Germinal center (tissue), 1 donor: ENCODE results near the gene C9orf85.
"Not testable (repeated sequence)": the region's sequence is repeated elsewhere in the genome, so short reads cannot be mapped to it uniquely, and the experiment has no call there.

ENCODE experiments used
- DNase-seq: peaks from one replicate; pipeline ENCODE4 v3.0.0; 2012; ENCODE audit warnings: mixed read lengths, low spot score

Gene C9orf85, protein sequence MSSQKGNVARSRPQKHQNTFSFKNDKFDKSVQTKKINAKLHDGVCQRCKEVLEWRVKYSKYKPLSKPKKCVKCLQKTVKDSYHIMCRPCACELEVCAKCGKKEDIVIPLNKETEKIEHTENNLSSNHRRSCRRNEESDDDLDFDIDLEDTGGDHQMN

DNA sequence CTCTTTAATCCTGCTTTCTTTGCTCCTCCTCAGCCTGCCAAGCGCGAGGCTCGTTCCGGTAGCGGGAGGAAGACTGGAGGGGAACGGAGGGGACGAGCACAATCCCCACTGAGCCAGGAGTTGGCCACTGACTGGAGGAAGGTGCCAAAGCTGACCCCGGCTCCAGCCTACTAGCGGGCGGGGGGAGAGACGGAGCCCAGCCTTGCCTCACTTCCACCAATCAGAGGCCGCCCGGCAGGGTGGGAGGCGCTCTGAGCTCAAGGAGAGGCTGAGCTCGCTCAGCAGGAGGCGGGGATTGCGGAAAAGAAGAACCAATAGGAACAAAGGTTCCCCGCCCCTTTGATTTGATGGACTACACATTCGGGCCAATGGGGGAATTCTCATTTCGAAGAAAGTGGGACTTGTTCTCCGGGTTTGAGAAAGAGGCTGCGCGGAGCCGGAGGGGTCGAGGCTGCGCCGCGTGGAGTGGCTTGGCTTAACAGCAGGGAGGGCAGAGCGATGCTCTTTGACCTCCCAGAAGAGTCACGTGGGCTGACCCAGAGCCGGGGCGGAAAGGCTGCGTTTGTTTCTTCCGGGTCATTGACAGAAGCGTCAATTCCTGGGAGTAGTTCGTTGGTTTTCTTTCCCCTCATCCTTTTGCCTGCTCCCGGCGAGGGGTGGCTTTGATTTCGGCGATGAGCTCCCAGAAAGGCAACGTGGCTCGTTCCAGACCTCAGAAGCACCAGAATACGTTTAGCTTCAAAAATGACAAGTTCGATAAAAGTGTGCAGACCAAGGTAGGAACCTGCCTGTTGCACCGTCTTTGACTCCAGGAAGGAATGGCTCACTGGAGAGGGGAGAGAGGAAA lies at the start of gene C9orf85, which contains the start of gene ABHD17B:
C9orf85 (plus strand) TSS at position 579 of the 847 bp plus-strand sequence; CDS start at position 675, 96 bp downstream.
ABHD17B (minus strand) TSS at position 133 of the 847 bp plus-strand sequence. CDS start 36,113 bp downstream, outside the sequence.
- peak; percentile 98 for DNase-seq

DNA sequence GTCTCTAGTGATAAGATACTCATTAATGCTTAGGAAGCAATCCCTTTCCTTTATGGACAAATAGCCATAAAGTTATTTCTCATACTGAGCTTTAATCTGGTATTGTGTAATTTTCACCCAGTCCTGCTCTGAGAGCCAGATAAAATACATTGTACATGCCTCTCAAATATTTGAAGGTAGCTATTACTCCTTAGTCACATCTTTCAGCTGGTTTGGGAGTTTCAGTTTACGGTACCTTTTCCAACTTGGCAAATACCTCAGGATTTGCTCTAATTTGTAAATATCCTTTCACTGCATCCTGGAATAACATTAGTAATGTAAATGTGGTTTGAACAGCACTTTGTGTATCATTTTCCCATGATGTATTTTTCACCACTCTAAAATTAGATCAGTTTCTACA lies 47.8 kb upstream of the C9orf85 start:
- DNase-seq: no peak

DNA sequence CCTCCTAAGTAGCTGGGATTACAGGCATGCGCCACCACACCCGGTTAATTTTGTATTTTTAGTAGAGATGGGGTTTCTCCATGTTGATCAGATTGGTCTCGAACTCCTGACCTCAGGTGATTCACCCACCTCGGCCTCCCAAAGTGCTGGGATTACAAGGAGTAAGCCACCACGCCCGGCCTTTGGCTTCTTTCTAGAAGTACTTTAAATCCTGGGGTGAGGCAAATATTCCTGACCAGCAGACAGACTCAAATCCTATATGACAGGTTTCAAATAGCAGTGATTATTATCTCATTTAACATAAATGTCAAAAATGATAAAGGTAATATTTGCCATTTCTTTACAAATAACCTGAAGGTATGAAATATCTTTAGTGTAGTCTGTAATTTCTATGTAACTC lies 36.1 kb upstream of the C9orf85 start:
- no peak for DNase-seq

DNA sequence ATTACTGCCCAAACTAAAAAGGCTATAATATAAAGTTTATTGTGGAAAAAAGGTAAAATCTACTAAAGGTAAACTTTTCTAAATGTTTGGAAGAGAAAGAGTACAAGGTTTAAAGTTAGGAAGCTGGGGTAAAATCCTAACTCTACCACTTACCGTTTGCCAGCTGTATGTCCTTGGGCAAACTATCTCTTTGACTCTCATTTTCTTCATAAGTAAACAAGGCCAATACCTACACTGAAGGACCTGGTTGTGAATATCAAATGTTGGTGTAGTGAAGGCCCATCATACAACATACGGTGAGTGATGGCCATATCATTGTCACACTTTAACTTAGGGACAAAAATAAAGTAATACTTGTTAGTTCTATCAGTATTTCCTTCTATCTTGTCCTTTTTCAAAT lies 35.3 kb upstream of the C9orf85 start:
- no peak for DNase-seq

DNA sequence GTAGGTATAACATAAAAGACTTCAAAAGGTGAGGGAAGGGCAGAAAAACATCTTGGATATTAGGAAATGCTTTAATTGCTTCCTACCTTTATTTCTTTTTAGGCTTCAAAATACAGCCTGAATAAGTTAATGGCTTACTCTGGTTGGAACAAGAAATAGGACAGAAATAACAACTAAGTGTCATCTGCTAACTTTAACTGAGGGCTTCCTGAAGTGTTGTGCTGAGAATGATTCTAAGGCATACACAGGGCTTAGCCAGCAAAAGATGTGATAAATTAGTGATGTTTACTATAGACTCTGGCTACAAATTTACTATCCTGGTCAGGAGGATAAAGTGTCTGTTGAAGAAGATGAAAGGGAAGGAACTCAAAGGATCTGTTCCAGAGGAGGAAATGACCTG lies 34.6 kb upstream of the C9orf85 start:
- no peak for DNase-seq

DNA sequence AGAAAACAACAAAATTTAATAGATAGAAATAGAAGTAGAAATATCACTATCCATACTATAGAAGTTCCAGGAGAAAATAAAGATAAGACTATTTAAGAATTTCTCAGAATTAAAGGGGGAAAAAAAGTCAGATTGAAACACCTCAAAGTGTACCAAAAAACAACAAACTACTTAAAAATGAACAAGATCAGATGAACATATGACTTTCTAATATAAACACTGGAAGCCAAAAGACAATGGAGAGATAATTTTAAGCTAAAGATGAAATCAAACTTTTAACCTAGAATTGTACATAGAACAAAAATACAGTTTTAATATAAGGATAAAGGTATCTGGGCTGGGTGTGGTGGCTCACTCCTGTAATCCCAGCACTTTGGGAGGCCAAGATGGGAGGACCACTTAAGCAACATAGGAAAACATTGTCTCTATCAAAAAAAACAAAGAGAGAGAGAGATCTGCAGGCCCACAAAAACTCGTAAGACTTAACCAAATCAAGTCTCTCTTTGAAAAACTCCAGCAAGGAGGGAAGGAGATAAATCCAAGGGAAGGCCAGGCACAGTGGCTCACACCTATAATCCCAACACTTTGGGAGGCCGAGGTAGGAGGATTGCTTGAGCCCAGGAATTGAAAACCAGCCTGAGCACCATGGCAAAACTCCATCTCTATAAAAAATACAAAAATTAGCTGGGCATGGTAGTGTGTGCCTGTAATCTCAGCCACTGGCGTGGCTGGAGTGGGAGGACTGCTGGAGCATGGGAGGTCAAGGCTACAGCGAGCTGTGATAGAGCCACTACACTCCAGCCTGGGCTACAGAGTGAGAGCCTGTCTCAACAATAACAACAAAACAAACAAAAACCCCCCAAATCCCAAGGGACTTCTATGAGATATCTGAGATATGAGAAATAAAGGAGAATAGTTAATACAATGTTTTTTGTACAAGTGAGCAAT lies 32.8 kb upstream of the C9orf85 start:
- DNase-seq: no peak

DNA sequence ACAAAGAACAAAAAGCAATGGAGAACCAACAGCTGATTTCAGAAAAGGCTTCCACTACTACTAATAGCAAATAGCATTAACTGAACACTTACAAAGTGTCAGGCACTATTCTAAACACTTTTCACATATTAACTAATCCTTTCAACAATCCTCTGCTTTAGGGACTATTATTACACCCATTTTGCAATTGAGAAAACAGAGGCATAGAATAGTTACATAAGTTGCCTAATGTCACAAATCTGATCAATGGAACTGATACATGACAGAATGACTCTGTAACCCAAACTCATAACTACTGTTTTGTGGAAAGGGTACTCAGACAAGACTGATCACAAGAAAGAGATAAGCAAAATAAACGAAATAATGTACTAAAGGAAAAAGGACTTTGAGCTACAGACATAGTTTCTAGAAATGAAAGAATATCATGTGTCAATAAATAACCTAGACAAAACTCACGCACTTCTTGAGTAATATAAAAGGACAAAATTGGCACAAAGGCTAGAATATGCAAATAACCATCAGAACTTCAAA lies 31.7 kb upstream of the C9orf85 start:
- DNase-seq: no peak

DNA sequence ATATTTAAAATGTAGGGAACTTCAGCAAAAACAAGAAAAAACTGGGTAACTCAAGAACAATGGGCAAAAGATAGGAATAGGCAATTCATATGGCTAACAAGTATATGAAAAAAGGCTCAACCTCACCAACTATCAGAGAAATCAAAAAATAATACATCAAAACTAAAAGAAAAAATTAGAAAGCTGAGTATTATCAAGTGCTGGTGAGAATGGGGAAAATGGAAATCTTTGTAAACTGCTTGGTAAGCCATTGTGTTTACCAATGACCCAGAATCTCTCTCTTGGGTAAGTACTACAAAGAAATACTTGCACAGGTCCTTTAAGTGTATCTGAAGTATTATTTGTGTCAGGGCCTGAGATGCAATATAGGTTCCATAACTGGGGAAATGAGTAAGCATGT lies 27.4 kb upstream of the C9orf85 start:
- DNase-seq: no peak

DNA sequence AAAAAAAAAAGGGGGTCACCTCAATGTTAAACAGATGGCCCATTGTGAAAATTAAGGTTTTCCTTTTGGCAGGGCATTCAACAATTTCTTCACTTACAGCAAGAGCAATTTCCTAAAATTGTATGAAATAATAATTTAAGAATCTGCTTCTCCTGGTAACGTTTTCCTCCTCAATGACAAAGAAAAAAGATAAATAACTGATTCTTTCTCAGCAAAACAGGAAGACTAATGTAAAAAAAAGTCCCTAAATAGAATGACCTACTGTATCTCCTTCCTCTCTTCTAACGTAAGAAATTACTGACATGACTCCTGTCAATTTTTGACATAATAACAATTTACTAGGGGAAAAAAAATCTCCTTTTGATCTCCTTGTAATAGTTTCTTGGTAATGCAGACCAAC lies 26.0 kb upstream of the C9orf85 start:
- DNase-seq: peak; percentile 10

DNA sequence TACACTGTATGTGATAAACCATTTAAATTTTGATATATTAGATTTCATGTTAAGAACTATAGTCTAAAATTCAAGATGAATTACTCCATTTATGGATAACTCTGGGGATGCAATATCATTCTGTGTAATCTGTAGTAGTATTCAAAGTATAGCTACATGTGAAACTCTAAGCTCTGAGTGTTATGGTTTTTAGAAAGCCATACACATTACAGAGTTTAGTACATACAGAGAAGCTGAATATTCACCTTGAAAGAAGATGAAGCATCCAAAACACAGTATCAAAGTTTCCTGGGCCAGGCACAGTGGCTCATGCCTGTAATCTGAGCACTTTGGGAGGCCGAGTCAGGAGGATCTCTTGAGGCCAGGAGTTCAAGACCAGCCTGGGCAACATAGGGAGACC lies 25.4 kb upstream of the C9orf85 start:
- DNase-seq: no peak

DNA sequence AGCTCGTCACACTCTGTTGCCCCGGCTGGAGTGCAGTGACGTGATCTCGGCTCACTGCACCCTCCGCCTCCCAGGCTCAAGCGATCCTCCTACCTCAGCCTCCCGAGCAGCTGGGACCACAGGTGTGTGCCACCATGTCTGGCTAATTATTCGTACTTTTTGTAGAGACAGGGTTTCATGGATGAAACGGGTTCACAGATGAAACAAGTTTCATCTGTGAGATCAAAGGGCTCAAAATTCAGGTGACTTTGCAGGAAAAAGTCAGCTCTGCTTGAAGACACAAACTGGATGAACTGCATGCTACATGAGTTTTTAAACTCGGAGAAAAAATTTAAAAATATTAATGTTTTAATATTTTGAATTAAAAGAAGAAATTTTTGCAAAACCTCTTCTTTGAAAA lies 24.9 kb upstream of the C9orf85 start:
- no peak for DNase-seq

DNA sequence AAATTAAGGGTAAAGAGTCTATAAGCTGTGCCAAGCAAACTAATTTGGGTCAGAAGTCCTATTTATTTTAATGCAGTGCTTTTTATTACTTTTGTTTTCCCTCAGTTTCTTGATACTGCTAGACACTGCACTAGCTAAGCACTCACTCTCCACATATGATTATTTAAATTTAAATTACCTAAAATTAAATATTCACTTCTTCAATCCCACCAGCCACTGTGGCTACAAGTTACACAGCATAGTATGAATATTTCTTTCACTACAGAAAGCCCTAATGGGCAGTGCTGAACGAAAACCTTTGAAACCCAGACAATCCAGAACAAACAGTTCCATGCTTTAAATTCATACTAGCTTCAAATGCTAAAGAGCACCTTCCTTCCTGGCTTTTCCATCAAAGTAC lies 24.1 kb upstream of the C9orf85 start:
- no peak for DNase-seq

DNA sequence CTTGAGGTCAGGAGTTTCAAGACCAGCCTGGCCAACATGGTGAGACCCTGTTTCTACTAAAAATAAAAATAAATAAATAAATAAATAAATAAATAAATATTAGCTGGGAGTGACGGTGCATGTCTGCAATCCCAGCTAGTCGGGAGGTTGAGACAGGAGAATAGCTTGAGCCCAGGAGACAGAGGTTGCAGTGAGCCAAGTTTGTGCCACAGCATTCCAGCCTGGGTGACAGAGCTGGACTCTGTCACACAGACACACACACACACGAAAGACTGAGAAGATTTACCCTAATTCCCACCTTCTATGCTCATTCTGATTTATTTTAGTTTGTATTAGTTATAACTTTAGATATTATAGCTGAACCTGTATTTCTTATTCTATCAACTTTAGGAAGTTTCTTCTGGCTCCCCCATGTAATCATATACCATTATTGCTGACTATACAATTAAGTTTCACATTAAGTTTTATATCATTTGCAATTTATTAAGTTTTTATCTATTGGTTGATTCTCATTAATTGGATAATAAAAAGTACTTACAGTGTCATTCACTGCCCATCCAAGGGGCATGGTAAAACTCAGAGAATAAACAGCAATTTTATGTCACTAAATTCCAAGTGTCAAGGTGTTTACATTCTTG lies 21.3 kb upstream of the C9orf85 start:
- no peak for DNase-seq

DNA sequence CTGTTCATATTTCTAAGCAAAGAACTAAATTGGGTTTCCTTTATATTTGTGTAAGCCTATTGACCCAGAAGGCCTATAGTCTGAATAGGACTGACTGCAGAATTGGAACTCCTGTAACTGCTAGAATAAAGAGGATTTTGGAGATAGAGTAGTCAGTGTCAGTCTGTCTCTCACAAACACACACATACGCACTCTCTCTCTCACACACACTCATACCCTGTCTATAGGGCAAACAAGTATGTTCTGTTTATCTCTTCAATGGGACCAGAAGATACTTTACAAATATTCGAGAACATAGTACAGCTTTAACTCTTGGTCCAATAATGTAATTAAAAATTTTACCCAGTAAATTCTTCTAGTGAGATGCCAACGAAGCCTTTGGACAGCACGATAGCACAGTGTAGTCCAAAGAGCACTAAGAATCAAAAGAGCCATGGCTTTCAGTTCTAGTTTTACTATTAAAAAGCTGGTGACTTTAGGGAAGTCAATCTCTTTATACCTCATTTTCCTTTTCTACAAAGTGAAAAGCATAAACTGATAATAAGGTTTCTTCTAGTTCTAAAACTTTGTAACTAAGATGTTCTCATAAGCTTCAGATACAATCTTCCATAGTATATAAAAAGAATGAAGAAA lies 19.8 kb upstream of the C9orf85 start:
- DNase-seq: no peak

DNA sequence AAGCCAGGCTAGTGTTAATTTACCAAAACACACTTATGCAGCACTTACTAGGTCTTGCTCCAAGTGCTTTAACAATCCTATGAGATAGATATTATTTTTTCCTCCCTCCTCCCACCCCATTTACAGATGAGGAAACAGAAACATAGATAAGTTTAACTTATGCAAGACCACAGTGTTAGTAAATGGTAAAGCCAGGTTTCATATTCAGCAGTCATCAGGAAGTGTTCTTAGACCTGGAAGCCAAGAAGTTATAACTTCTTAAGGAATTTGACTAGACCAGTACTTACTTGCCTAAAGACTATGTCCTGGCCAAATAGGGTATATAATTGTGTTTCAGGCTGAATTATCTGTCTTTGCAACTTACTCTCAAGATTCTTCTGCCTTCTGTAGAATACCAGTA lies 16.3 kb upstream of the C9orf85 start:
- no peak for DNase-seq

DNA sequence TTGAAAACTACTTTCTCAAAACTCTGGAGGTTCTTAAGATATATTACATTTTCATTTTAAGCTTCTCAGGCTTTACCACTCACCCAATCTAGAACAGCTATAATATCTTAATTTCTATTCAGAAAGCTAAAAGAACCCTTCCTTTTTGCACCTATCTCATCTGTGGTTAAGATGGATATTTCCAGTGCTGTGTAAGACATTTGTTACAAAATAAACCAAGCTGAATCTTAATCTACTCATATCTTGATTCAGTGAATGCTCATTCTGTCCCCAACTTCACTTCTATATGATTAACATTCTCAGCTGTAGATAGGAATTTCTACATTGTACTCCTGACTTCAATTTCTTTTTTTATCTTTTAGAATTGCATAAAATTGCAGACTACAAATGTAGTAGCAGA lies 15.5 kb upstream of the C9orf85 start:
- DNase-seq: no peak

DNA sequence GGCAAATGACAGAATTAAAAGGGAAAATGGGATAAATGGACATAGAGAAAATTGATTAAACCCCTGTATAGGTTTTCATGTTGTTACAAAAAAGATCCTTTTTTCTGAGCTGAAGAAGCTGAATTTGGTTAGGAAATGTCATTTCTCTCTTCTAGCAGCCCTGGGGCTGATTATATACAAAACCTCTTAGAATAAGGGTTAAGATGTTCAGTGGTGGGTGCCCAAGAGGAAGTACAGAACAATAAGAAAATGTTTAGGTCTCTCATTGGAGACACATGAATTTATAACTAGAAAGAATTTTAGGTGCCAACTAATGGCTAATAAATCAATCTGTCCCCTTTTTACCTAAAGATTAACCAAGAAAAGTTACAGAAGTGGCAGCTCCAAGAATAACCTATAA lies 14.7 kb upstream of the C9orf85 start:
- DNase-seq: no peak

DNA sequence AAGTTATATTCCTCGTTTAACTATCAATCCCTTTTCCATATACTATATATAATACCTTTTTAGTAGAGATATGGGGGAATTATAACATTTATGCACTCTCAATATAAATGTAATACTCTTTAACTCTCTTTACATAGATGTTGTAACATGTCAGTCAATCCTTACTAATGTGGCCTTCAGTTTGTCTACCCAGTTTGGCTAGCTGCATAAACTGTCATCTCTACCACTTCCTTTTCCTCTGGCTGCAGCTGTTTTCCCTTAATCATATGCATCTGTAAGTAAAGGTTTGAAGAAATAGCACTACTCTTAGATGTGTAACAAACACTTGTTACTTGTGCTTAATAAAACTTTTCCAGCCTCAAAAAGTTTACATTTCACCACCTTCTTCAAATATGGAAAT lies 13.9 kb upstream of the C9orf85 start:
- peak; percentile 30 for DNase-seq

DNA sequence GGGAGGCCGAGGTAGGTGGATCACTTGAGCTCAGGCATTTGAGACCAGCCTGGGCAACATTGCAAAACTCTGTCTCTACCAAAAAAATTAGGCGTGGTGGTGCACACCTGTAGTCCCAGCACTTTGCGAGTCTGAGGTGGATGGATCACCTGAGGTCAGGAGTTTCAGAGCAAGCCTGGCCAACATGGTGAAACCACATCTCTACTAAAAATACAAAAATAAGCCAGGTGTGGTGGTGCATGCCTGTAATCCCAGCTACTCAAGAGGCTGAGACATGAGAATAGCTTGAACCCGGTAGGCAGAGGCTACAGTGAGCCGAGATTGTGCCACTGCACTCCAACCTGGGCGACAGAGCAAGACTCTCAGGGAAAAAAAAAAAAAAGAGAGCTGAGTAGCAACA lies 12.7 kb upstream of the C9orf85 start:
- DNase-seq: not testable (repeated sequence)

DNA sequence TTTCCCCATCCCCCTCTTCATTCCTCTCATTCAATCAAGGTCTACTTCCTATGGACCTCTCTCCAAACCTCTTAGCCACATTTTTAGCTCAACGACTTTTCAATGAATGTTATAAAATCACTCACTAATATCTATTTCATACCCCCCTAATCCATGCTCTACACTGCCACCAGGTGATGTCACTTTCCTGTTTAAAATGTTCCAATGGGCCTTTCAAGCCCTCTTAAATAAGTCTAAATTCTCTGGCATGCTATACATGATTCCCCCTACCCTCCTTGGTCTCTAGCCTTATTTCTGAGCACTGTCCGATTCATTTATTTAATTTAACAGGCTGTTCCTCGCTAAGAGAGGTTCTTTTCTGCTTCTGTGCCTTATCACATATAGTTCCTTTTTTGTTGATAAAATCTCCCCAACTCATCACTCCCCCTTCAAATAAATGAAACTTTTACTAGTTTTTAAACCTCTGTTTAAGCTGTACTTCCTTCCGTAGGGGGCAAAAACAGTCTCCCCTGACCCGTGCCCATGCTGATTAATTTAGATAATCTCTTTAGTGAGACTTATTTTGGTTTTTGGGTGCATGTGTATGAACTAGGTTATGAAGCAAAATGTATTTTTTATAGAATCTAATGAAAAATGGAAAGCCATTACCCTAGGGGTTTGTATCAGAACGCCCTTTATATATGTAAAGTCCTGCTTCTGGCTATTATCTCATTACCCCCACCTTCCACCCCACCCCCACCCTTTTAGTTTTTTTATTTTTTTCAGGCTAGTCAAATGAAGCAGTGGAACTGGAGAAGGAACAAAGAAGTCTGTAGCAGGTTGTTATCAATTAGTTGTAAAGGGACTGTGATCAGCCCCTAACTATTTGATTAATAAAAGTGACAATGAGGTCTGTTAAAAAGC lies 9.5 kb upstream of the C9orf85 start:
- no peak for DNase-seq
